Erythroblast (primary cell): ENCODE data around the gene OGN.
A peak's percentile ranks its signal among the peaks of the same experiment; 100 is the strongest.

Source experiments
- DNase-seq, 2 experiments: peaks; one replicate each; lab custom pipeline; 2025; lab: John Stamatoyannopoulos, UW
- GATA1 ChIP-seq: IDR thresholded peaks from 2 replicates; pipeline ENCODE4 v1.6.1; 2011; ENCODE audit warnings: low read depth, mild to moderate bottlenecking, control low read depth, low read length, moderate library complexity
- POLR2A ChIP-seq: IDR thresholded peaks from 2 replicates; pipeline ENCODE4 v1.6.1; 2011; ENCODE audit warnings: mild to moderate bottlenecking, low read length

OGN gene, protein sequence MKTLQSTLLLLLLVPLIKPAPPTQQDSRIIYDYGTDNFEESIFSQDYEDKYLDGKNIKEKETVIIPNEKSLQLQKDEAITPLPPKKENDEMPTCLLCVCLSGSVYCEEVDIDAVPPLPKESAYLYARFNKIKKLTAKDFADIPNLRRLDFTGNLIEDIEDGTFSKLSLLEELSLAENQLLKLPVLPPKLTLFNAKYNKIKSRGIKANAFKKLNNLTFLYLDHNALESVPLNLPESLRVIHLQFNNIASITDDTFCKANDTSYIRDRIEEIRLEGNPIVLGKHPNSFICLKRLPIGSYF

DNA sequence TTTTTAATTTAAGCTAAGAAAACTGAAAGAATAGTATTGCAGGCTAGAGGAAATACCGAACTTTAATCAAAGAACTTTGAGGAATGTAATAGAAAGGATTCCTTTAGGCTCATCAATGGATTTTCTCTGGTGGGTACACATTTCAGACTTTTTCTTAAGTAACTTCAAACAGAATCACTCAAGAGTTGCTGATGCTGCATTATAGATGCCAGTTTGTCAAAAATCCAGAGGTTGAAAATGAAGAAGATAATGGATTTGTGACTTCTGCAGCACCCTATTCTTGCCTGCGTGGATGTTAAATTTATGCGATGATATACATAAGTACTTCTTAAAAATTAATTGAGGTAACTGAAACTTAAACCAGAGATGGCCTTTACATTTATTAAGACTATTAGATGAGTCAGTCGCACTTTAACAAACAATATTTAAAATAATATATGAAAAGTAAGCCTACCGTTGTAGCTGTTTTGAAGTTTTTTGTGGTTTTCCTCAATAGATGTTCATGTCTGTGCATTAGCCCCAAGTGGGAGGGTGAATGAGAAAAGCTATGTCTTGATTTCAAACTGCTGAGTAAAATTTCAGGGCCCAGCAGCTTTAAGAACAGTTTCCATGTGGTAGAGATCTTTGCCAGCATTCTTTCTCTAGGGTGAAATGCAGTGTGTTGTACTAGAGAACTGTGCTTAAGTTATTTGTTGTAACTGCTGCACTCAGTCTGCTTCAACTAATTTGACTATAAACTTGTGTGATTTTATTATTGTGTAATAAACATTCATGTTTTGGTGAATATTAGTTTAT is at the start of gene OGN:
Gene OGN, minus strand, starts transcription at position 537 of the 795 bp plus-strand sequence. CDS start 1,171 bp downstream, outside the sequence.
- no peak for DNase-seq
- TF ChIP-seq GATA1: no peak
- TF ChIP-seq POLR2A: no peak

GRCh38 chr9:92446536-92446935 is 42.2 kb upstream of the OGN start:
- TF ChIP-seq GATA1: no peak
- no peak for TF ChIP-seq POLR2A
- DNase-seq: no peak

GRCh38 chr9:92444841-92445240 is 40.5 kb upstream of the OGN start:
- DNase-seq: no peak

DNA sequence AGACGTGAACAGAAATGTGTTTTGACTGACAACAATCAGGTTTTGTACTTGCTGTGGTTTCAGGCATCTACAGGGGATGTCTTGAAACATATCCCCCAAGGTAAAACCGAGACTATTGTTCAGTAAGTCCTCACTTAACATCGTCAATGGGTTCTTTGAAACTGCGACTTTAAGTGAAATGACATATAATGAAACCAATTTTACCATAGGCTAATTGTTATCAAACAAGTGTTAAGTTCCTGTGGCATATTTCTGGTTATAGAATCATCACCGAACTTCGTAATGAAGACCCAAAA is 36.3 kb upstream of the OGN start:
- no peak for DNase-seq
- TF ChIP-seq POLR2A: no peak
- TF ChIP-seq GATA1: no peak

More at GRCh38 chr9:92444841-92445240, 40.5 kb upstream of the OGN start:
- TF ChIP-seq GATA1 (no peak), POLR2A (no peak)

DNA sequence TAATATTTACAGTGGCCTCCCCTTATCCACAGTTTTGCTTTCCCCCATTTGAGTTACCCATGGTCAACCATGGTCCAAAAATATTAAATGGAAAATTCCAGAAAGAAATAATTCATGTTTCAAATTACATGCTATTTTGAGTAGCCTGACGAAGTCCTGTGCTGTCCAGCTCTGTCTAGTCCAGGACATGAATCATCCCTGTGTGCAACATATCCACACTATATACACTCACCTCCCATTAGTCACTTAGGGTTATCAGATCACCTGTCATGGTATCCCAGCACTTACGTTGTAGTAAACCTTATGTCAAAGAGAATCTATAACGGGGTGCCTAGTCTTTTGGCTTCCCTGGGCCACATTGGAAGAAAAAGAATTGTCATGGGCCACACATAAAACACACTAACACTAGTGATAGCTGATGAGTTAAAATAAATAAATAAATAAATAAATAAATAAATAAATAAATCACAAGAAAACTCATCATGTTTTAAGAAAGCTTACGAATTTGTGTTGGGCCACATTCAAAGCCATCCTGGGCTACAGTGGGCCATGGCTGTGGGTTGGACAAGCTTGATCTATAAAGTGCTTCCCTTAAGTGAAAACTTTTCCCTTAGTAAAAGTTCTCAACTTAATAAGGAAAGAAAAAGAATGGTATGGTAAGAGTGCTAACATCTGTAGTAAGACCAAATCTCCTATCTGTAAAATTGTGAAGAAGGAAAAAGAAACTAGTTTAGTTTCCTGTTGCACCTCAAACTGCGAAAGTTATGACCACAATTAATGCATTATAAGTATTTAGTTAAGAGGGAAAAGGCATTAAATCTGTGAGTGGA is 35.8 kb upstream of the OGN start:
- no peak for TF ChIP-seq GATA1
- no peak for TF ChIP-seq POLR2A
- DNase-seq: no peak

- peak in 1 of 2 experiments; percentile 16 for DNase-seq
- TF ChIP-seq POLR2A: no peak
- TF ChIP-seq GATA1: no peak
These were observed 34.6 kb upstream of the OGN start for GRCh38 chr9:92438900-92439526.

GRCh38 chr9:92435263-92435662 is 30.9 kb upstream of the OGN start:
- no peak for TF ChIP-seq POLR2A
- no peak for TF ChIP-seq GATA1
- no peak for DNase-seq

DNA sequence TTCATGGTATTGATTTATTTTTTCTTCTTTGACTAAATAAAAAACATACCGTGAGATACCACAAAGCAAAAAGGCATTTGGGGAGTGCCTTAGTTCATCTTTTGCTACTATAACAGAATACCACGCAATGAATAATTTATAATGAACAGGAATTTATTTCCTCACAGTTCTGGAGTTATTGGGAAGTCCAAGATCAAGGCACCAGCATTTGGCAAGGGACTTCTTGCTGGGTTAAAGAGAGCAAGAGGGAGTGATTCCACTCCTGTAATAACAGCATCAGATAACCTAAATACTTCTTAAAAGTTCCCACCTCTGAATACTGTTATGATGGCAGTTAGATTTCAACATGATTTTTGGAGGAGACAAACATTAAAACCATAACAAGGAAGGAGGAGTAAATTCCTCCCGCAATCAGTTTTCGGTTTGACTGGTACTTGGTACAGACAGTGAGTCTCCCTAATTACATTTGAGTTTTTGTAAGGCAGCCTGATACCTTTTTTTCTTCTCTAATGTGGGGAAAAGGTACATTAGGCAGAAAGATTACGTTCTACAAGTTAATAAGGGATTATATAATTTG is 28.7 kb upstream of the OGN start:
- TF ChIP-seq GATA1: no peak
- TF ChIP-seq POLR2A: no peak
- no peak for DNase-seq

DNA sequence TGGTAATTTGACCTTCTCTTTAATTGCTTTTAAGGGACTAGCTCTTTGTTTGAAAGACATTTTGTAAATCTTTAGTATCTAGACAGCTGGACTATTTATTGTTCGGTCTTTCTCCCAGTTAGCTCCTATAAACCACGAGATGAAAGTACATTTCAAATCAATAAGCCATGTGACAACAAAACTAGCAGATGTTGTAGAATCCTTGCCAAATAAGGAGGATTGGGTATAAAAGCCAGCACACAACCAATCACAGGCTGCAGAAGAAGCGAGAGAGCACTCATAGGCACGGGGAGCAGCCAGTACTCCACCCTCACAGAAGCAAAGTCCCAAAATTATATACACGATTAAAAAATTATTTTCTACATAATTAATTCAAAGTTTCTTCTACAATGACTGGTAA is 28.0 kb upstream of the OGN start:
- TF ChIP-seq POLR2A (no peak), GATA1 (no peak)
- no peak for DNase-seq

DNA sequence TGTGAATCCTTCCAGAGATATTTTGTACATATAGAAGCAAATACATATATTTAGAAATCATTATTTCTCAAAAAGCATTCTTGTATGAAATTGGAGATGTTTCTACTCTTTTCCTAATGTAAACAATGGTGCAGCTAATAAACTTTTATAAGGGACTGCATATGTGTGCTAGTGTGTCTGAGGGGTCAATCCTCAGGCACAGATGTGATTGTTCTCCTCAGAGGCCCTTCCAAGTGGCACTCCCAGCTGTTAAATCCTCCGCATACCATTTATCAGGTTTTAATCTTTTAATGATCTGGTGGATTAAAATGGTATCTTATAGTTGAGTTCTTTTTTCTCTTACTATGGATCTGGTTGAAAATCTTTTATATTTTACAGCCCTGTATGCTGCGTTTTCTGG is 25.5 kb upstream of the OGN start:
- TF ChIP-seq GATA1 (no peak), POLR2A (no peak)
- no peak for DNase-seq

GRCh38 chr9:92426501-92427145 is 22.2 kb upstream of the OGN start:
- no peak for DNase-seq
- TF ChIP-seq POLR2A (no peak), GATA1 (no peak)

DNA sequence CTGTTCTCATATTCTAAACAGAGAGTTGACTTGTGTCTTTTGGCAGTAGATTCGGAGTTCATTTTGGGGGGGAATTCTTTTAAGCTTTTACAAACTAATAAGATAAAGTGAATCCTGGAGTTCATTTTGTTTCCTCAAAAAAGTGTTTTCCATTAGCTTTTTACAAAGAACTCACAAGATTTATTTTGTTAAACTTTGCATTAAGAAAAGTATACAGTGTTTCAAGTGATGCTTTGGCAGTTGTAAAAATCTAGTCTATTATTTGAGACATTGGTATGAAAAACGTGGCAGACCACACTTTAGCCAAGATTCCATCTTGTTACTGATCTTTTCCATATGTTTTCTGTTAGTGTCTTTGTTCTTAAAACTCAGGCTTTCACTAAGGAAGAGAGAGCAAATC is 21.1 kb upstream of the OGN start:
- TF ChIP-seq GATA1 (no peak), POLR2A (no peak)
- no peak for DNase-seq

- TF ChIP-seq POLR2A (no peak), GATA1 (no peak)
- DNase-seq: no peak
These were observed 20.0 kb upstream of the OGN start, which contains the start of gene OMD for GRCh38 chr9:92424340-92424739. OMD (minus strand) TSS chr9:92424471; CDS start chr9:92417558, 6,913 bp downstream.
